Activated T-cell treated with anti-CD3 and anti-CD28 coated beads for 1 hour (primary cell): ENCODE data around the gene MAPRE2.
"Not testable (repeated sequence)": the region's sequence is repeated elsewhere in the genome, so short reads cannot be mapped to it uniquely, and the experiment has no call there.

Experiments used
- DNase-seq: peaks from one replicate; pipeline ENCODE4 v3.0.0-alpha.2; 2020; ENCODE audit warnings: low read depth

The MAPRE2 gene

GRCh38 chr18:35122586-35123224, 81.5 kb downstream of the MAPRE2 start:
- DNase-seq, result no peak

GRCh38 chr18:35123811-35124210, 82.6 kb downstream of the MAPRE2 start:
- DNase-seq, result no peak

- DNase-seq, result no peak
Observed at GRCh38 chr18:35127201-35127600, 86.0 kb downstream of the MAPRE2 start.

- DNase-seq, result no peak
Observed at GRCh38 chr18:35128675-35129074, 87.5 kb downstream of the MAPRE2 start.

GRCh38 chr18:35130236-35130635, 89.0 kb downstream of the MAPRE2 start:
- DNase-seq, result no peak

- DNase-seq, result no peak
Observed at GRCh38 chr18:35131387-35132020, 90.3 kb downstream of the MAPRE2 start.

- no peak for DNase-seq
Observed at GRCh38 chr18:35132021-35132902, 91.0 kb downstream of the MAPRE2 start.

- no peak for DNase-seq
Observed at GRCh38 chr18:35134190-35134730, 93.0 kb downstream of the MAPRE2 start.

- no peak for DNase-seq
Observed at GRCh38 chr18:35134791-35135531, 93.7 kb downstream of the MAPRE2 start.

- DNase-seq, result no peak
Observed at GRCh38 chr18:35136248-35136647, 95.0 kb downstream of the MAPRE2 start.

GRCh38 chr18:35136885-35137284, 95.7 kb downstream of the MAPRE2 start:
- no peak for DNase-seq

- no peak for DNase-seq
Observed at GRCh38 chr18:35137632-35138031, 96.4 kb downstream of the MAPRE2 start.

GRCh38 chr18:35138773-35139172, 97.6 kb downstream of the MAPRE2 start:
- no peak for DNase-seq

- DNase-seq, result no peak
Observed at GRCh38 chr18:35139517-35139916, 98.3 kb downstream of the MAPRE2 start.

- DNase-seq, result no peak
Observed at GRCh38 chr18:35141077-35141476, 99.9 kb downstream of the MAPRE2 start.

- no peak for DNase-seq
Observed at GRCh38 chr18:35141567-35142274, 100.5 kb downstream of the MAPRE2 start.

GRCh38 chr18:35142275-35142615, 101.0 kb downstream of the MAPRE2 start:
- no peak for DNase-seq

- peak; percentile 13 for DNase-seq
Observed at GRCh38 chr18:35143622-35144596, 102.7 kb downstream of the MAPRE2 start.

- no peak for DNase-seq
Observed at GRCh38 chr18:35144698-35145097, 103.5 kb downstream of the MAPRE2 start.

GRCh38 chr18:35150195-35150594, 109.0 kb downstream of the MAPRE2 start:
- DNase-seq, result not testable (repeated sequence)
